K562 (cell line): ENCODE results near the gene FAM50B. TPM values are rescaled to one million over a fixed set of nuclear protein-coding genes. Genes with fewer than 3 reads are reported as not detected.
A peak's percentile ranks its signal among the peaks of the same experiment; 100 is the strongest.

Experiments used
- ATAC-seq: fragments of 200-7000 bp; cut with Tn5 transposase; 3 replicates; pipeline ENCODE4 v1.9.1; 2020; ENCODE audit warnings: moderate library complexity
- BruUV-seq: library from RNA; stranded (reverse); fragments of 400-500 nt; replicated peaks from 2 replicates; lab custom pipeline; 2021; lab: Mats Ljungman, UMichigan
- CTCF ChIA-PET: fragments of 300-600 bp; formaldehyde crosslinking; extraction: SDS; loops from one replicate; lab custom pipeline; 2021; ENCODE audit warnings: low intra/inter-chr PET ratio; lab: Yijun Ruan, JAX
- POLR2A ChIA-PET: fragments of 300-600, 350-650 bp; sonication (Branson Sonifier 250); formaldehyde crosslinking; extraction: SDS; loops from one replicate; lab custom pipeline; 2021; ENCODE audit warnings: antibody characterized with exemption, inconsistent platforms; lab: Yijun Ruan, JAX
- DNase-seq, 4 experiments: peaks; one replicate each; pipeline versions ENCODE4 v3.0.0 to v3.0.0-alpha.2; 2011 to 2018; ENCODE audit warnings: low spot score in 3 of 4, mixed read lengths in 3 of 4; ENCODE audit errors: extremely low read depth in 1 of 4
- FAIRE-seq: peaks from 2 replicates; lab custom pipeline; 2011; peaks lifted over from hg19 to GRCh38; lab: Jason Lieb, UNC
- H2AFZ ChIP-seq: 2 replicates; pipeline ENCODE4 v1.6.0; 2011; ENCODE audit warnings: low read depth, low read length, control low read depth, inconsistent platforms
- H3K27ac ChIP-seq: fragments of 200-600 bp; 3 replicates; pipeline ENCODE4 v1.8.0; 2011; ENCODE audit warnings: low read depth, mild to moderate bottlenecking, control low read depth, inconsistent platforms, low read length, moderate library complexity, mixed read lengths; ENCODE audit errors: extremely low read depth
- H3K27me3 ChIP-seq, 2 experiments: fragments of 300-600 bp in 1 of 2; 2 replicates in 1 of 2; 3 replicates in 1 of 2; pipeline versions ENCODE4 v1.6.0 to v1.8.0; 2011; ENCODE audit warnings: inconsistent platforms in 2 of 2, low read length in 2 of 2, mild to moderate bottlenecking in 1 of 2, mixed read lengths in 1 of 2, moderate library complexity in 1 of 2; ENCODE audit not compliant: control insufficient read depth in 2 of 2, insufficient read depth in 2 of 2
- H3K36me3 ChIP-seq: fragments of 300-600 bp; 3 replicates; pipeline ENCODE4 v1.8.0; 2011; ENCODE audit warnings: mild to moderate bottlenecking, low read length, inconsistent platforms; ENCODE audit not compliant: control insufficient read depth, insufficient read depth
- H3K4me1 ChIP-seq, 2 experiments: fragments of 200-600 bp in 1 of 2; replicated peaks in 1 of 2; 2 replicates in 1 of 2; 3 replicates in 1 of 2; pipeline versions ENCODE4 v1.5.1 to v1.8.0; 2011; ENCODE audit warnings: inconsistent platforms in 2 of 2, low read length in 2 of 2, mild to moderate bottlenecking in 1 of 2, mixed read lengths in 1 of 2, moderate library complexity in 1 of 2; ENCODE audit not compliant: control insufficient read depth in 2 of 2, insufficient read depth in 2 of 2
- H3K4me2 ChIP-seq: 2 replicates; pipeline ENCODE4 v1.6.1; 2011; ENCODE audit warnings: low read length, control low read depth, inconsistent platforms, mixed read lengths; ENCODE audit not compliant: insufficient read depth
- H3K4me3 ChIP-seq: fragments of 200-600 bp; sonication (generic), shearing (Covaris generic); 2 replicates; pipeline ENCODE4 v1.5.1; 2016; ENCODE audit warnings: control low read depth, inconsistent platforms
- H3K79me2 ChIP-seq: fragments of 200-600 bp; 3 replicates; pipeline ENCODE4 v1.8.0; 2011; ENCODE audit warnings: low read length, inconsistent platforms; ENCODE audit not compliant: control insufficient read depth, insufficient read depth
- H3K9ac ChIP-seq, 2 experiments: 2 replicates each; pipeline versions ENCODE4 v1.6.0 to v1.6.1; 2011; ENCODE audit warnings: low read depth in 2 of 2, low read length in 2 of 2, control low read depth in 1 of 2, inconsistent platforms in 1 of 2, mild to moderate bottlenecking in 1 of 2, mixed read lengths in 1 of 2; ENCODE audit not compliant: insufficient read depth in 1 of 2
- H3K9me1 ChIP-seq: one replicate; pipeline ENCODE4 v1.6.0; 2011; ENCODE audit warnings: inconsistent platforms, mild to moderate bottlenecking, low read length, moderate library complexity; ENCODE audit not compliant: control insufficient read depth, insufficient read depth
- H3K9me3 ChIP-seq: replicated peaks from 2 replicates; pipeline ENCODE4 v1.5.1; 2011; ENCODE audit warnings: low read depth, low read length, inconsistent platforms; ENCODE audit not compliant: control insufficient read depth, insufficient read depth
- H4K20me1 ChIP-seq: replicated peaks from 2 replicates; pipeline ENCODE4 v1.6.1; 2011; ENCODE audit warnings: low read length, inconsistent platforms, mixed read lengths; ENCODE audit not compliant: control insufficient read depth, insufficient read depth
- ARID2 ChIP-seq: fragments of 450-650 bp; IDR thresholded peaks from 2 replicates; pipeline ENCODE4 v1.6.1; 2017; ENCODE audit warnings: antibody characterized with exemption, mild to moderate bottlenecking
- ELF4 ChIP-seq: fragments of 450-650 bp; formaldehyde crosslinking; IDR thresholded peaks from 2 replicates; pipeline ENCODE4 v1.4.0; 2022; ENCODE audit warnings: missing genetic modification characterization
- HNRNPUL1 ChIP-seq: fragments of 200-400 bp; formaldehyde crosslinking; IDR thresholded peaks from 2 replicates; pipeline ENCODE4 v1.6.1; 2017; ENCODE audit warnings: low read length
- TRIM24 ChIP-seq, 2 experiments: fragments of 450-650 bp; IDR thresholded peaks; 2 replicates each; pipeline ENCODE4 v1.6.1; 2016
- ZBTB12 ChIP-seq: fragments of 250-450 bp; sonication (Bioruptor Pico); IDR thresholded peaks from 2 replicates; pipeline ENCODE4 v1.4.0; 2020
- WGBS: fragments of 100-300 bp; shearing (Covaris generic); methylation state at CpG from one replicate; pipeline ENCODE4 v1.1.6; 2016; ENCODE audit warnings: low coverage, mixed read lengths; ENCODE audit not compliant: insufficient coverage; ENCODE audit errors: missing lambda C conversion rate; 5-methylcytosine and 5-hydroxymethylcytosine counted together
- in situ Hi-C: fragments of 300-500 bp; cut with MboI; formaldehyde crosslinking; loops from 4 replicates; pipeline ENCODE4 v1.15.0; 2018; ENCODE audit warnings: inconsistent platforms, mixed read lengths
- intact Hi-C: fragments of 100-400 bp; cut with micrococcal nuclease; formaldehyde crosslinking; loops from 2 replicates; pipeline ENCODE4 v1.14.2; 2022
- polyA plus RNA-seq, 8 experiments: library from polyadenylated mRNA; depleted of rRNA in 4 of 8; stranded (reverse) in 5 of 8; unstranded in 3 of 8; fragments of >200 nt; fragmentation: Nextera tagmentation in 2 of 8; fragmentation: Illumina TruSeq in 1 of 8; extraction: Ambion mirVana in 2 of 8; extraction: Trizol in 1 of 8; gene quantifications; 2 replicates each; pipeline versions ENCODE4 v1.2.1 to v1.2.3, GENCODE V29; 2011 to 2014; ENCODE audit warnings: inconsistent platforms in 1 of 8, missing spikeins in 1 of 8
- total RNA-seq, 7 experiments: library from RNA; depleted of rRNA in 6 of 7; stranded (reverse); fragments of >200 nt in 6 of 7; fragmentation: Illumina TruSeq in 2 of 7; extraction: Trizol in 2 of 7; gene quantifications; 2 replicates each; pipeline versions ENCODE4 v1.2.1 to v1.2.3, GENCODE V29; 2011 to 2021; ENCODE audit warnings: low replicate concordance in 1 of 7

The FAM50B gene
- total and polyA plus RNA-seq, 9 of the 15 experiments (the other 6 are each of a cell fraction or from before 2014, with no cell fraction given), result 0.09 to 0.16 (median 0.13) TPM; not detected in 6

DNA sequence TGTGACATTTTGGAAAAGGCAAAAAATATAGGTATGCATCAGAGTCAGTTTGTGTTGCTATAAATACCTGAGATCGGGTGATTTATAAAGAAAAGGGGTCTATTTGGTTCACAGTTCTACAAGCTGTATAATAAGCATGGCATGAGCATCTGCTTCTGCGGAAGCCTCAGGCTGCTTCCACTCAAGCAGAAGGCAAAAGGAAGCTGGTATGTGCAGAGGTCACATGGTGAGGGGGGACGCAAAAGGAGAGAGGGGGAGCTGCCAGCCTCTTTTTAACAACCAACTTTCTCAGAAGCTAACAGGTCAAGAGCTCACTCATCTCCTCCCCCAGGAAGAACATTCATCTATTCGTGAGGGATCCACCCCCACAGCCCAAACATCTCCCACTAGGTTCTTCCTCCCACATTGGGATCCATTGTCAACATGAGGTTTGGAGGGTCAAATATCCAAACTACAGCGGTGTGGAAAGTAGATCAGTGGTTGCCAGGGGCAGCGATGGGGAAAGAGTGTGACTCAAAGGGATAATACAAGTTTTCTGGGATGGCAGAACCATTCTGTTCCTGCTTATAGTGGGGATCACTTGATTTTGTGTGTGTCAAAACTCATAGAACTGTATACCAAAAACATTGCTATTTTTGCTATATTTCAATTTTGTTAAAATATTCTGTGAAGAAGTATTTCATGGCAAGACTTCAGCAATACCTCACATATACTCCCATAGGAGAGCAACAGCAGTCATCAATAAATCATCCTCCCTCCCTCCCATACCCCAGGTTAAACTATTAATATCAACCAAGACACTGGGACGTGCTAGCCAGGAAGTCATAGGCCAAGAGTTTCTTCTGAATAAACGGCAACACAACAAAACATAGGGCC is 9.9 kb upstream of the FAM50B start:
- Histone ChIP-seq H3K9ac (no peak overlapping the region), H3K4me1 (no peaks in the 10 kb centered on the region), H3K9me3 (no peaks in the 10 kb centered on the region), H3K27me3 (peaks cover 27 to 40% of the 10 kb centered on the region in 2 experiments), H3K9me1 (no peaks in the 10 kb centered on the region), H3K36me3 (no peaks in the 10 kb centered on the region), H4K20me1 (no peaks in the 10 kb centered on the region), H2AFZ (peak overlapping the region; percentile 8; the same call in 1 of the 2 replicates), H3K4me2 (no peak overlapping the region), H3K4me3 (no peak overlapping the region), H3K27ac (no peak overlapping the region), H3K79me2 (no peaks in the 10 kb centered on the region)
- TF ChIP-seq HNRNPUL1, result no peak
- no peak for TF ChIP-seq ZBTB12 (CRISPR knock-in tag)
- TF ChIP-seq TRIM24 (IDR thresholded peaks at IDR 0.05), result no peak
- no peak for TF ChIP-seq ELF4 (CRISPR knock-in tag)
- no peak for TF ChIP-seq ARID2
- no peak for ATAC-seq
- intact Hi-C loops (no loop called here), in situ Hi-C loops (no loop called here)
- no TSS peak for BruUV-seq
- CTCF ChIA-PET, result no interaction called here
- DNase-seq, result no peak
- WGBS, result 2% methylated on average over 8 of the region's 8 CpGs
- no peak for FAIRE-seq
- POLR2A ChIA-PET, result interaction anchor here (0.6 kb wide), 1 partner anchor 225 kb away, joined by 3 read pairs; no protein-coding TSS in a partner anchor
